ENCODE data around the gene FGF1.

FGF1 gene

GRCh38 chr5:142685418-142686209, at the start of gene FGF1:
TSS of gene FGF1 (minus strand) at chr5:142686090. CDS start at chr5:142614127, 71,963 bp downstream.
- Histone ChIP-seq H3K9me3 (ENCODE audit: insufficient read depth, low read depth, low read length) (no peaks in the 10 kb centered on the region), H3K4me1 (ENCODE audit: insufficient read depth, low read length, poor library complexity, severe bottlenecking) (no peaks in the 10 kb centered on the region), H3K79me2 (ENCODE audit: insufficient read depth, low read length) (no peaks in the 10 kb centered on the region), H3K4me3 (ENCODE audit: low read length, poor library complexity, severe bottlenecking) (no peak within 1 kb of the TSS), H3K9me2 (replicated peaks; ENCODE audit: low read depth, low read length) (no peaks in the 10 kb centered on the region), H3K27me3 (ENCODE audit: insufficient read depth, low read length, poor library complexity, severe bottlenecking) (no peaks in the 10 kb centered on the region), H2AFZ (ENCODE audit: low read length) (no peak within 1 kb of the TSS), H3K36me3 (ENCODE audit: insufficient read depth, low read length) (no peaks in the 10 kb centered on the region), H4K20me1 (ENCODE audit: insufficient read depth, low read length, poor library complexity, severe bottlenecking) (no peaks in the 10 kb centered on the region), H3K4me2 (ENCODE audit: low read depth, low read length, poor library complexity, severe bottlenecking) (no peak within 1 kb of the TSS), H3F3A (ENCODE audit: low read depth) (no peaks in the 10 kb centered on the region), H3K9ac (ENCODE audit: low read depth, low read length, poor library complexity, severe bottlenecking) (no peak within 1 kb of the TSS)
- TF ChIP-seq EZH2phosphoT487 (IDR thresholded peaks at IDR 0.05; ENCODE audit: borderline replicate concordance) (no peak), CTCF (conservative IDR thresholded peaks at IDR 0.05; ENCODE audit: low read length) (no peak)

GRCh38 chr5:142727735-142728047, 41.8 kb upstream of the FGF1 start:
- Histone ChIP-seq H3K9me2 (replicated peaks; ENCODE audit: low read depth, low read length) (no peaks in the 10 kb centered on the region), H3K4me2 (ENCODE audit: low read depth, low read length, poor library complexity, severe bottlenecking) (peak overlapping the region; percentile 28), H3K4me3 (ENCODE audit: low read length, poor library complexity, severe bottlenecking) (no peak overlapping the region), H3K36me3 (ENCODE audit: insufficient read depth, low read length) (no peaks in the 10 kb centered on the region), H3K4me1 (ENCODE audit: insufficient read depth, low read length, poor library complexity, severe bottlenecking) (peaks cover 24% of the 10 kb centered on the region), H3K27me3 (ENCODE audit: insufficient read depth, low read length, poor library complexity, severe bottlenecking) (no peaks in the 10 kb centered on the region), H3F3A (ENCODE audit: low read depth) (no peaks in the 10 kb centered on the region), H3K9ac (ENCODE audit: low read depth, low read length, poor library complexity, severe bottlenecking) (no peak overlapping the region), H4K20me1 (ENCODE audit: insufficient read depth, low read length, poor library complexity, severe bottlenecking) (no peaks in the 10 kb centered on the region), H3K79me2 (ENCODE audit: insufficient read depth, low read length) (no peaks in the 10 kb centered on the region), H2AFZ (ENCODE audit: low read length) (0 out of 2 replicates have a peak overlapping the region, but pooled peaks have one; percentile 0), H3K9me3 (ENCODE audit: insufficient read depth, low read depth, low read length) (no peaks in the 10 kb centered on the region)
- TF ChIP-seq CTCF (conservative IDR thresholded peaks at IDR 0.05; ENCODE audit: low read length) (no peak), EZH2phosphoT487 (IDR thresholded peaks at IDR 0.05; ENCODE audit: borderline replicate concordance) (no peak)

- Histone ChIP-seq H3K4me1 (ENCODE audit: insufficient read depth, low read length, poor library complexity, severe bottlenecking) (peaks cover 22% of the 10 kb centered on the region), H3K4me3 (ENCODE audit: low read length, poor library complexity, severe bottlenecking) (no peak overlapping the region), H3K79me2 (ENCODE audit: insufficient read depth, low read length) (no peaks in the 10 kb centered on the region), H4K20me1 (ENCODE audit: insufficient read depth, low read length, poor library complexity, severe bottlenecking) (no peaks in the 10 kb centered on the region), H3K9me3 (ENCODE audit: insufficient read depth, low read depth, low read length) (no peaks in the 10 kb centered on the region), H3K9ac (ENCODE audit: low read depth, low read length, poor library complexity, severe bottlenecking) (no peak overlapping the region), H3K9me2 (replicated peaks; ENCODE audit: low read depth, low read length) (no peaks in the 10 kb centered on the region), H3F3A (ENCODE audit: low read depth) (no peaks in the 10 kb centered on the region), H3K27me3 (ENCODE audit: insufficient read depth, low read length, poor library complexity, severe bottlenecking) (no peaks in the 10 kb centered on the region), H3K36me3 (ENCODE audit: insufficient read depth, low read length) (no peaks in the 10 kb centered on the region), H2AFZ (ENCODE audit: low read length) (no peak overlapping the region), H3K4me2 (ENCODE audit: low read depth, low read length, poor library complexity, severe bottlenecking) (no peak overlapping the region)
- TF ChIP-seq CTCF (conservative IDR thresholded peaks at IDR 0.05; ENCODE audit: low read length) (no peak), EZH2phosphoT487 (IDR thresholded peaks at IDR 0.05; ENCODE audit: borderline replicate concordance) (no peak)
These were observed 40.4 kb upstream of the FGF1 start for GRCh38 chr5:142726188-142726731.

Data from Loucy (cell line).